BLaER1 treated with 17β-estradiol and CSF1 and Interleukin-3, amounts not matched to agents 10 nM and 100 nM (cell line): ENCODE measurements around the gene AP2S1.
A peak's percentile ranks its signal among the peaks of the same experiment; 100 is the strongest.
"Not testable (repeated sequence)": the region's sequence is repeated elsewhere in the genome, so short reads cannot be mapped to it uniquely, and the experiment has no call there.

Source experiments
- H3K27ac ChIP-seq, 11 experiments: shearing (Covaris generic); formaldehyde crosslinking; 2 replicates each; pipeline ENCODE4 v1.8.1; 2022
- H3K27me3 ChIP-seq, 11 experiments: shearing (Covaris generic); formaldehyde crosslinking; 2 replicates each; pipeline ENCODE4 v1.8.1; 2022
- H3K36me3 ChIP-seq, 11 experiments: shearing (Covaris generic); formaldehyde crosslinking; 2 replicates each; pipeline ENCODE4 v1.8.1; 2022
- H3K4me1 ChIP-seq, 10 experiments: shearing (Covaris generic); formaldehyde crosslinking; 2 replicates each; pipeline ENCODE4 v1.8.1; 2022
- H3K4me2 ChIP-seq, 11 experiments: shearing (Covaris generic); formaldehyde crosslinking; 2 replicates each; pipeline ENCODE4 v1.8.1; 2022
- H3K4me3 ChIP-seq, 10 experiments: shearing (Covaris generic); formaldehyde crosslinking; 2 replicates each; pipeline ENCODE4 v1.8.1; 2022
- H3K9ac ChIP-seq, 11 experiments: shearing (Covaris generic); formaldehyde crosslinking; 2 replicates each; pipeline ENCODE4 v1.8.1; 2022
- H3K9me3 ChIP-seq, 11 experiments: shearing (Covaris generic); formaldehyde crosslinking; replicated peaks in 1 of 11; 2 replicates each; pipeline ENCODE4 v1.8.1; 2022
- H4K20me1 ChIP-seq, 11 experiments: shearing (Covaris generic); formaldehyde crosslinking; 2 replicates each; pipeline ENCODE4 v1.8.1; 2022
- Cebpa-rat ChIP-seq, 11 experiments: shearing (Covaris generic); IDR thresholded peaks; 2 replicates each; pipeline ENCODE4 v1.8.1; 2022

The AP2S1 gene

DNA sequence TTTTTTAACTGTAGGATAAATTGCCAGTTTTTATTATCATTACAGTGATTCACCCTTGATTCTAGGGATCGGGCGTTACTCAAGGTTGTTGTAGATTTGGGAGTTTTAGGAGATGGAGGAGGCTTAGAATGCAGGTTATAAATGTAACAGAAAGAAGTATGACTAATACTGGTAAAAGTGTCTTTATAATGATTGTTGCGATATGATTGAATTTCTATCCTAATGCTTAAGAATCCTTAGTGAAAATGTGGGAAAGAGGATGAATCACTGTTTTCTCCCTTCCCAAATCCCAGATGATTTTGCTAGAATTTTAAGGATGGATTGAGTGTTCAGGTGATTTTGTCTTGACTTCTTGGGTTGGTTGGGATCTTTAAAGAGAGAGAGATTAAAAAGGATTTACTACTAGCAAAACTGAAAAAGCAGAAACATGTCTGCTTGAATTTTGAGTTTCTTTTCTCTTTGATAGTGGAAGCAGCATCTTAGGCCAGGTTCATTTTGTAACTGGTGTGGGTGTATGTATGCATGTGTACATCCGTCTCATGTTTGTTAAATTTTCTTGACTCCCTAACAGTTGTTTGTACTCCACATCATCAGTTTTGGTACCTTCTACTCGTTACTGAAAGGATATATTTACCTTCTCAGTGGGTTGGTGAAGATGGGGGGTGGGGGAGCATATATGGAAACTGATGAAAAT is 36.0 kb upstream of the AP2S1 start:
- Histone ChIP-seq H3K4me1 (peaks cover 23 to 40% (median 32%) of the 10 kb centered on the region in 10 experiments), H4K20me1 (peaks cover 55 to 96% (median 89%) of the 10 kb centered on the region in 11 experiments; a peak in 21 of 22 replicates), H3K36me3 (peaks cover 0 to 36% (median 19%) of the 10 kb centered on the region in 11 experiments; a peak in 14 of 22 replicates), H3K27ac (no peak overlapping the region), H3K27me3 (no peaks in the 10 kb centered on the region), H3K9me3 (peaks cover 0 to 21% (median 9%) of the 10 kb centered on the region in 11 experiments; a peak in 10 of 22 replicates), H3K4me3 (no peak overlapping the region), H3K9ac (peak overlapping the region in 1 of 11 experiments; percentile 13; a peak in 2 of 22 replicates), H3K4me2 (peak overlapping the region in 1 of 11 experiments; percentile 47; a peak in 4 of 22 replicates)
- TF ChIP-seq Cebpa-rat (IDR thresholded peaks at IDR 0.05) = no peak

DNA sequence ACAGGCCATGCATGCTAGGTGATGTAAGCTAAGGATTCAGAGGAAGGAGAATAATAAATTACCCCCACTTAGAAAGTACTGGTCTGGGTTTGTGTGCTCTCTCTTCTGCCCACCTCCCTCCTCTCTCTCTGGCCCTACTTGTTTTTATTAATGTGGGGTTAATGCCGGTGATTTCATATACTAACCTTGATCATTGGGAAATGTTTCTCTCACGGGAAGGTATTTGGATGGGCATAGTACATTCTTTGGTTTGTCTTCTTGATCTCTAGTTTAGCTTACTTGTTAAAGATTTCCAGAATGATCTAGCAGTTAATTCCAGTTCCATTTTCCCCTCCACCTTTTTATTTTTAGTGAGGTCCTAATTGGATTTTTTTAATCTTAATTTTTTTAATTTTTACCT is 34.8 kb upstream of the AP2S1 start:
- Histone ChIP-seq H4K20me1 (peaks cover 52 to 96% (median 88%) of the 10 kb centered on the region in 11 experiments; a peak in 21 of 22 replicates), H3K4me2 (no peak overlapping the region), H3K36me3 (peaks cover 0 to 42% (median 25%) of the 10 kb centered on the region in 11 experiments; a peak in 16 of 22 replicates), H3K4me1 (peaks cover 19 to 38% (median 25%) of the 10 kb centered on the region in 10 experiments), H3K4me3 (no peak overlapping the region), H3K9me3 (peaks cover 0 to 21% (median 9%) of the 10 kb centered on the region in 11 experiments; a peak in 10 of 22 replicates), H3K27me3 (no peaks in the 10 kb centered on the region), H3K27ac (no peak overlapping the region), H3K9ac (no peak overlapping the region)
- TF ChIP-seq Cebpa-rat (IDR thresholded peaks at IDR 0.05) = no peak

DNA sequence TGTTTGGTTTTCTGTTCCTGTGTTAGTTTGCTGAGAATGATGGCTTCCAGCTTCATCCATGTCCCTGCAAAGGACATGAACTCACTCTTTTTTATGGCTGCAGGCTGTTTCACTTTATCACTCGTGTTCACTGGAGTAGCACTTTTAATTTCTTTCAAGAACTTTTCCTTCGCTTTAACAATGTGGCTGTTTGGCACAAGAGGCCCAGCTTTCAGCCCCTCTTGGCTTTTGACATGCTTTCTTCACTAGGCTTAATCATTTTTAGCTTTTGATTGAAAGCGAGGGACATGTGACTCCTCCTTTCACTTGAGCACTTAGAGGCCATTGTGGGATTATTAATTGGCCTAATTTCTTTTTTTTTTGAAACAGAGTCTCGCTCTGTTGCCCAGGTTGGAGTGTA is 32.1 kb upstream of the AP2S1 start:
- H3K4me1 ChIP-seq = peaks cover 0 to 32% (median 5%) of the 10 kb centered on the region in 10 experiments; a peak in 10 of 20 replicates
- not testable (repeated sequence) for H3K4me3 ChIP-seq, H3K9ac ChIP-seq, H3K27me3 ChIP-seq, H3K27ac ChIP-seq, H3K4me2 ChIP-seq
- peaks cover 60 to 100% (median 95%) of the 10 kb centered on the region in 11 experiments; a peak in 21 of 22 replicates for H4K20me1 ChIP-seq
- H3K36me3 ChIP-seq = peaks cover 5 to 66% (median 43%) of the 10 kb centered on the region in 11 experiments; a peak in 19 of 22 replicates
- H3K9me3 ChIP-seq = peaks cover 0 to 21% (median 9%) of the 10 kb centered on the region in 11 experiments; a peak in 10 of 22 replicates

DNA sequence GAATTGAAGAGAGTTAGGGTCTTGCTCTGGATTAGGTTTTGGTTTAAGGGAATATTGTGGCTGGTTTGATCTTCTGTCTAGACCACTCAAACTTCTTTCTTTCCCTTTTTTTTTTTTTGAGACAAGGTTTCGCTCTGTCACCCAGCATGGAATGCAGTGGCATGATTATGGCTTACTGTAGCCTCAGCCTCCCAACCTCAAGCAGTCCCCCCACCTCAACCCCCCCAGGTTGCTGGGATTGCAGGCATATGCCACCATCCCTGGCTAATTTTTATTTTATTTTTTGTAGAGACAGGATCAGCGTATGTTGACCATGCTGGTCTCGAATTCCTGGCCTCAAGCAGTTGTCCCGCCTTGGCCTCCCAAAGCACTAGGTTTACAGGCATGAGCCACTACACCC is 31.4 kb upstream of the AP2S1 start:
- peaks cover 0 to 14% (median 8%) of the 10 kb centered on the region in 11 experiments; a peak in 9 of 22 replicates for H3K9me3 ChIP-seq
- peaks cover 5 to 63% (median 45%) of the 10 kb centered on the region in 11 experiments; a peak in 19 of 22 replicates for H3K36me3 ChIP-seq
- no peak overlapping the region for H3K9ac ChIP-seq
- H3K27ac ChIP-seq = no peak overlapping the region
- H4K20me1 ChIP-seq = peaks cover 60 to 100% (median 88%) of the 10 kb centered on the region in 11 experiments; a peak in 21 of 22 replicates
- peaks cover 0 to 24% (median 3%) of the 10 kb centered on the region in 10 experiments; a peak in 10 of 20 replicates for H3K4me1 ChIP-seq
- no peak for TF ChIP-seq Cebpa-rat (IDR thresholded peaks at IDR 0.05)
- H3K4me2 ChIP-seq = no peak overlapping the region
- no peaks in the 10 kb centered on the region for H3K27me3 ChIP-seq
- H3K4me3 ChIP-seq = no peak overlapping the region

DNA sequence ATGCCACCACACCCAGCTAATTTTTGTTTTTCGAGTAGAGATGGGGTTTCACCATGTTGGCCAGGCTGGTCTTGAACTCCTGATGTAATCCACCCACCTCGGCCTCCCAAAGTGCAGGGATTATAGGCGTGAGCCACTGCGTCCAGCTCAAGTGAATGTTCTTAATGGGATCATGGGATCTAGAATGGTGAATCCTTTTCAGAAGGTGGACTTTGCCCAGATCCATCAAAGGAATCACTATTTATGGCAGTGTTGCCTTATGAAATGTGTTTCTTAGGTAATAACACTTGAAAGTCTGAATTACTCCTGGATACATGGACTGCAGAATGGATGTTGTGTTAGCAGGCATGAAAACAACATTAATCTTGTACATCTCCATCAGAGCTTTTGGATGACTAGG is 30.4 kb upstream of the AP2S1 start:
- peaks cover 0 to 15% (median 3%) of the 10 kb centered on the region in 10 experiments; a peak in 7 of 20 replicates for H3K4me1 ChIP-seq
- no peak for TF ChIP-seq Cebpa-rat (IDR thresholded peaks at IDR 0.05)
- H3K4me3 ChIP-seq = no peak overlapping the region
- no peak overlapping the region for H3K4me2 ChIP-seq
- H3K27me3 ChIP-seq = no peaks in the 10 kb centered on the region
- peaks cover 0 to 8% (median 0%) of the 10 kb centered on the region in 11 experiments; a peak in 5 of 22 replicates for H3K9me3 ChIP-seq
- H4K20me1 ChIP-seq = peaks cover 66 to 100% (median 97%) of the 10 kb centered on the region in 11 experiments; a peak in 21 of 22 replicates
- H3K9ac ChIP-seq = no peak overlapping the region
- H3K36me3 ChIP-seq = peaks cover 6 to 60% (median 45%) of the 10 kb centered on the region in 11 experiments; a peak in 20 of 22 replicates
- no peak overlapping the region for H3K27ac ChIP-seq

DNA sequence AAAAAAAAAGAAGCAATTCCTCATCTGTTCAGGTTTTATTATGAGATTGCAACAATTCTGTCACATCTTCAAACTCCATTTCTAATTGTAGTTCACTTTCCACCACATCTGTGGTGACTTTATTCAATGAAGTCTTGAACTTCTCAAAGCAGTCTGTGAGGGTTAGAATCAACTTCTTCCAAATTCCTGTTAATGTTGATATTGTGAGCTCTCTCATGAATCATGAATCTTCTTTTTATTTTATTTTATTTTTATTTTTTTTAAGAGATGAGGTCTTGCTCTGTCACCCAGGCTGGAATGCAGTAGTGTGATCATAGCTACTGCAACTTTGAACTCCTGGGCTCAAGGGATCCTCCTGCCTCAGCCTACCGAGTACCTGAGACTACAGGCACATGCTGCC is 29.8 kb upstream of the AP2S1 start:
- Histone ChIP-seq H4K20me1 (peaks cover 66 to 100% (median 97%) of the 10 kb centered on the region in 11 experiments; a peak in 21 of 22 replicates), H3K9me3 (peaks cover 0 to 5% (median 0%) of the 10 kb centered on the region in 11 experiments; a peak in 3 of 22 replicates), H3K27ac (no peak overlapping the region), H3K9ac (no peak overlapping the region), H3K4me1 (peaks cover 0 to 14% (median 3%) of the 10 kb centered on the region in 10 experiments; a peak in 7 of 20 replicates), H3K27me3 (no peaks in the 10 kb centered on the region), H3K4me3 (no peak overlapping the region), H3K4me2 (no peak overlapping the region), H3K36me3 (peaks cover 13 to 62% (median 51%) of the 10 kb centered on the region in 11 experiments; a peak in 20 of 22 replicates)
- no peak for TF ChIP-seq Cebpa-rat (IDR thresholded peaks at IDR 0.05)

DNA sequence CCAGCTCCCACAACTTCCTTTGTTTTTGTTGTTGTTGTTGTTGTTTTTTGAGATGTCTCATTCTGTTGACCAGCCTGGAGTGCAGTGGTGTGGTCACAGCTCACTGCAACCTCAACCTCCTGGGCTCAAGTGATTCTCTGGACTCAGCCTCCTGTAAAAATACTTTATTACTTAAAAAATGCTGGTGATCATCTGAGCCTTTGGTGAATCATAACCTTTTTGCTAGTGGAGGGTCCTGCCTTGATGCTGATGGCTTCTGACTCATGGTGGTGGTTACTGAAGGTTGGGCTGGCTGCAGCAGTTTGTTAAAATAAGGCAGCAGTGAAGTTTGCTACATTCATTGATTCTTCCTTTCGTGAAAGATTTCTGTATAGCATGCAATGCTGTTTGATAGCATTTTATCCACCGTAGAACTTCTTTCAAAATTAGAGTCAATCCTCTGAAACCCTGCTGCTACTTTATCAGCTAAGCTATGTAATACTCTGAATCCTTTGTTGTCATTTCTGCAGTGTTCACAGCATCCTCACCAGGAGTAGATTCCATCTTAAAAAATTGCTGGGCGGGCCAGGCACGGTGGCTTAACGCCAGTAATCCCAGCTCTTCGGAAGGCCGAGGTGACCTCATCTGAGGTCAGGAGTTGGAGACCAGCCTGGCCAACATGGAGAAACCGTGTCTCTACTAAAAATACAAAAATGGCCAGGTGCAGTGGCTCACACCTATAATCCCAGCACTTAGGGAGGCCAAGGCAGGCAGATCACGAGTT is 28.1 kb upstream of the AP2S1 start:
- TF ChIP-seq Cebpa-rat (IDR thresholded peaks at IDR 0.05) = no peak
- H3K27me3 ChIP-seq = no peaks in the 10 kb centered on the region
- H4K20me1 ChIP-seq = peaks cover 69 to 100% (median 98%) of the 10 kb centered on the region in 11 experiments; a peak in 21 of 22 replicates
- no peak overlapping the region for H3K9ac ChIP-seq
- peaks cover 0 to 14% (median 3%) of the 10 kb centered on the region in 10 experiments; a peak in 7 of 20 replicates for H3K4me1 ChIP-seq
- 0 out of 22 replicates have a peak overlapping the region, but pooled peaks of 1 of the 11 experiments have one; percentile 18 for H3K27ac ChIP-seq
- H3K36me3 ChIP-seq = peaks cover 13 to 65% (median 53%) of the 10 kb centered on the region in 11 experiments; a peak in 21 of 22 replicates
- no peaks in the 10 kb centered on the region for H3K9me3 ChIP-seq
- H3K4me3 ChIP-seq = no peak overlapping the region
- peak overlapping the region in 2 of 11 experiments; percentile 5 to 17; a peak in 2 of 22 replicates for H3K4me2 ChIP-seq

DNA sequence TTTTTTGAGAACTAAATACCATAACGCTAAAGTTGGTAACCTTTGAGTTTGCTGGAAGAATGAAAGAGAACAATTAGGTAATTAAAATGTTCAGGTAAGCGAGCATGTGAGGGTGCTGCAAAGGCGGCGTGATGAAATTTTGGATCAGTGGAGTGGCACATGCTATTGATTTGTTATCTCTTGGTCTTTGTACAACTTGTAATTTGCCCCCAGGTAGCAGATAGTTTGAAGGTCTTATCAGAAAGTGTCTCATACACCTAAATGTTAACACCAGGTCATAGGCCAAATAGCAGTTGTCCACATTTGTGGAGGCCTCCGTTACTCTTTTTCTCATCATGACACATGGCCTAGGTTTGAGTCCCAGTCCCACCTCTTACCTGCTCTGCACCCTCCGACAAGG is 25.0 kb upstream of the AP2S1 start:
- H3K9me3 ChIP-seq = no peaks in the 10 kb centered on the region
- H3K9ac ChIP-seq = no peak overlapping the region
- H3K27me3 ChIP-seq = no peaks in the 10 kb centered on the region
- no peak overlapping the region for H3K4me2 ChIP-seq
- peaks cover 0 to 14% (median 0%) of the 10 kb centered on the region in 10 experiments; a peak in 6 of 20 replicates for H3K4me1 ChIP-seq
- peaks cover 13 to 60% (median 45%) of the 10 kb centered on the region in 11 experiments; a peak in 21 of 22 replicates for H3K36me3 ChIP-seq
- TF ChIP-seq Cebpa-rat (IDR thresholded peaks at IDR 0.05) = no peak
- peaks cover 72 to 100% (median 96%) of the 10 kb centered on the region in 11 experiments; a peak in 21 of 22 replicates for H4K20me1 ChIP-seq
- no peak overlapping the region for H3K27ac ChIP-seq
- no peak overlapping the region for H3K4me3 ChIP-seq
